ENCODE data around the gene FASTK.
"Not testable (repeated sequence)": the region's sequence is repeated elsewhere in the genome, so short reads cannot be mapped to it uniquely, and the experiment has no call there.

Gene FASTK

DNA sequence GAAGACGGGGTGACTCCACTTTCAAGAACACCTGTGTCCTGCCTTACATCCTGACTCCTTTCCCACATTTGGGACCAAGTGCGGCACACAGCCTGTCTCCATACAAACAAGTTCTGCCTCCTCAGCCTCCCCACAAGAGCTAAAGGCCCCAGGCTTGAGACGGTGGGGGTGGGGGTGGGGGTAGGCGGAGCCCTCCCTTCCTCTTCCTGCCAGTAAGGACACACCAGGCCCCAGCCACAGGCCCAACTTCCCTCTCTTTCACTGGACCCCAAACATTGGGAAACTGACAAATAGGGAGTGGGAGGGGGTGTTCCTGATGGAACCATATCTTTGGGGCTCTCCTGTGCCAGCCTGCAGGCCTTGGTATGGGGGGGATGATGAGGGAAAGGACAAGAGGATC is 27.5 kb downstream of the FASTK start:
- DNase-seq (ENCODE audit: low spot score) (no peak), FAIRE-seq (no peak)

DNA sequence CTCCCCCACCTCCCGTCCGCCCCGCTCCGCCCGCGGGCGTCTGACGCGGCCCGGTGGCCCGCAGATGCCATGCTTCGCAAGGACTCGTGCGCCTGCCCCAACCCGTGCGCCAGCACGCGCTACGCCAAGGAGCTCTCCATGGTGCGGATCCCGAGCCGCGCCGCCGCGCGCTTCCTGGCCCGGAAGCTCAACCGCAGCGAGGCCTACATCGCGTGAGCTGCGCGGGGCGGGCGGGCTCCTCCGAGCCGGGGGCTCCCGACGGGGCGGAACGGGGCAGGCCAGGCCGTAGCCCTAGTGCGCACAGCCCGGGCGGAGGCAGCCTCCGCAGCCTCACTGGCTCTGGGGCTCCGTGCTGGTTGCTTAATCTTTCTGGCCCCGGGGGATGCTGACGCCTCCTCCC is 29.5 kb downstream of the FASTK start:
- no peak for FAIRE-seq

DNA sequence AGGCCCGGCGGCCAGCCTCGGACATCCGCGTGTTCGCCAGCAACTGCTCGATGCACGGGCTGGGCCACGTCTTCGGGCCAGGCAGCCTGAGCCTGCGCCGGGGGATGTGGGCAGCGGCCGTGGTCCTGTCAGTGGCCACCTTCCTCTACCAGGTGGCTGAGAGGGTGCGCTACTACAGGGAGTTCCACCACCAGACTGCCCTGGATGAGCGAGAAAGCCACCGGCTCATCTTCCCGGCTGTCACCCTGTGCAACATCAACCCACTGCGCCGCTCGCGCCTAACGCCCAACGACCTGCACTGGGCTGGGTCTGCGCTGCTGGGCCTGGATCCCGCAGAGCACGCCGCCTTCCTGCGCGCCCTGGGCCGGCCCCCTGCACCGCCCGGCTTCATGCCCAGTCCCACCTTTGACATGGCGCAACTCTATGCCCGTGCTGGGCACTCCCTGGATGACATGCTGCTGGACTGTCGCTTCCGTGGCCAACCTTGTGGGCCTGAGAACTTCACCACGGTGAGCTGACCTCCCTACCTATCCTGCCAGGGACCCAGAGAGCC is 31.6 kb downstream of the FASTK start:
- no peak for FAIRE-seq
- no peak for DNase-seq (ENCODE audit: low spot score)

More for the DNA sequence above, 29.5 kb downstream of the FASTK start:
- no peak for DNase-seq (ENCODE audit: low spot score)

DNA sequence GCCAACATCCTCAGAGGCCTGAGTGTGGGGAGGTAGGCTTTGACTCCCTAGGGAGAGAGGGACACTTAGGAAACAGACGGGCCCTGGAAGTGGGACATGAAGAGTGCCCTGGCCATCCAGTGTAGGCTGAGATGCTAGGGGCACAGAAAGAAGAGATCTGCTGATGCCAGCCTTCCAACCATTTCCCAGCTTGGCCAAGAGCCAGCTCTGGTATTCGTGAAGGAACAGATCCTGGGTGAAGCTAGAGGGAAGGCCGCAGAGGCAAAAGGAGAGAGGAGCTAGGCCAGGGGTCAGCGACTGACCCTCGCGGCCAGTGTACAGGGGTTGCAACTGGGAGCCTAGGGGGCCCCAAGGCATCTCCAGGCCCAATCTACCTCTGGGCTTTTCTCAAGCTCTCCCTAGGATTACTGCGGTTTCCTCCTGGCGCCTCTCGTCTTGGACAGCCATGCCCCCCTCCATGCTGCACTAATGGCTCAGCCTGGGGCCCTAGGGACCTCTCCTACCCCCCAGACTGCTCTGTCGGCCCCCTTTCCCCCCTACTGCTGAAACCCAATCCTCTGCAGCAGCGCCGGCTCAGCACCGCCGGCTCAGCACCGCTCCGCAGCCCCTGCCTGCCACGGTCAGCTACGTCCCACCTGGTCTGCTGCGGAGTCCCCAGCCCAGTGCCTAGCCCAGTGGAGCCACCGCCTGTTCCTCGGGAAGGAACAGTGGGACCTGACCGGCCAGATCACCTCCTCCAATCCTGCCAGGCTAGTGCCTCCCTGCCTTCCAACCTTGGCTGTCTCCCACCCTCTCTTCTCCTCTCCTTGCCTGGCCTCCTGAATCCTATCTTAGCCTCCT is 32.4 kb downstream of the FASTK start, which contains the start of gene ASIC3:
ASIC3 (plus strand) TSS at position 556 of the 840 bp plus-strand sequence. CDS start 355 bp downstream, outside the sequence.
- DNase-seq (ENCODE audit: low spot score) (no peak), FAIRE-seq (no peak)

DNA sequence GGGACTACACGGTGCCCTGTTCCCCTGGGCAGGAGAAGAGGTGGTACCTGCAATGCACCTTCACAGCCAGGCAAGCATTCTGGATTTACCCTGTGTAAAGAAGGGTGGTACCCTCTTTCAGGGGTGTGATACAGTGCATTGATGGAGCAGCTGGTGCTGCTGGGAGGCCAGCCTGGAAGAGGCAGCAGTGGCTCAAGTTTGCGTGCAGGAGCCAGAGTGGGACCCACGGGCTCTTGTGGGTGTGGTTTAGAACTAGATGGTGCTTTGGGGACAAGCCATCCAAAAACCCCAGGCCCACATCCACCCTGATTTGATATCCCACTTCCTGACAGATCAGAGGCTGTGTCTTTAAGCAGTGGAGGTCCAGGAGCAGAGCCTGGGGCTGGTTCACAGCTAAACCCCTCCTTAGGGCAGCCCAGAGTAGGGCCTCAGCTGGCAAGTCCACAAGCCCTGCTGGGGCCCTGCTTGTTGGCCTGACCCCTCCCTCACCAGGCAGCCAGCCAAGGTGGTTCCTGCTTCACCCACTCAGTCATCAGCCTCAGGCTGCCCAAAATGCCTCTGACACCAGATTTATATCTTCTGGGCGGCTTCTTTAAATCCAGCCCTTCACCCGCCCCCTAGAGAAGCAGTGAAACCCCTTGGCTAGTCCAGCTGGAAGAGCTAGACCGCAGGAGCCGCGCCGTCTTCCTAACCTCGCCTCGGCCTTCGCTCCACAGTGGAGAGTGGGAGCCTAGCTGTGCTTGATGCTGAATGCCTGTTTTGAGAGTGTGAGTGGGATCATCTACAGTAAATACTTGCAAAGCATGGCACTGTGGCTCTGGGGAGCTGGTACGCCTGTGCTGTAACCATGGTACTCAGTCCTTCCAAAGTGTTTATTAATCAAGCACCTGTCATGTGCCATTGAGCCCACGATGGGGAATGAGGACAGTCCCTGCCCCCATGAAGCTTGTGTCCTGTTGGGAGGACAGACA is 33.7 kb downstream of the FASTK start:
- no peak for FAIRE-seq
- DNase-seq (ENCODE audit: low spot score) = peak; percentile 3

DNA sequence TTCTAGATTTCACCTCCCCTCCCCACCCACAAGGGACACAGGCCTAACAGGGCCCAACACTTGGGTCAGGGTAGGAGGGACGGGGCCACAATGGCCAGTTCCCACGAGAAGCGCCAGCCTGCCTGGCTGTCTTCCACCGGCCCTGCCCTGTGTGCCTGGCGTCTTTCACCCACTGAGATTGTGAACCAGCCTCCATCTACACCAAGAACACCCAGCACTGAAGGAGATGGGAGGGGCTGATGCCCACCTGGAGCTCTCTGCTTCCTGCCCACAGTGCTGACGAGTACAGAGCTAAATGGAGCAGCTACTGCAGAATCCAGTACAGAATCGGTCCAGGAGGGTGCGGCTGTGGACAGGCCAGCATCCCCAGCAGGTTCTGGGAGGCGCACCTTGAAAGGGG is 34.6 kb downstream of the FASTK start:
- no peak for FAIRE-seq
- DNase-seq (ENCODE audit: low spot score) = no peak

DNA sequence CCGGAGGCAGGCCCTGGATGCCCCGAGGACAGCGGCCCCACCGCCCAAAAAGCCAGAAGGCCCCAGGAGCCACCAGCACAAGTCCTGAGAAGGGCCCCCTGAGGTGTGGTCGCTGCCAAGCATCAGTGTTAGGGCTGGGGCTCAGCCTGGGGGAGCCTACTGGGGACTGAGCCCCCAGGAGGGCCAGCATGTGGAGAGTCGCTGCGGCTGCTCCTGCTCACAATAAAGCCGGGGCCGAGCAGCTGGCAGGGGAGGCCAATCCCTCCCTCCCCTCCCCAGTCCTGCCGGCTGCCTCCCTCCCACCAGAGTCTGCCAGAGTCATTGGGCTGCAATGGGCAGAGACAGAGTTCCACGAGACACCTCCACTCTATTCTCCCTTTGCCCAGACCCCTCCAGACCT is 35.3 kb downstream of the FASTK start:
- DNase-seq (ENCODE audit: low spot score) (no peak), FAIRE-seq (no peak)

DNA sequence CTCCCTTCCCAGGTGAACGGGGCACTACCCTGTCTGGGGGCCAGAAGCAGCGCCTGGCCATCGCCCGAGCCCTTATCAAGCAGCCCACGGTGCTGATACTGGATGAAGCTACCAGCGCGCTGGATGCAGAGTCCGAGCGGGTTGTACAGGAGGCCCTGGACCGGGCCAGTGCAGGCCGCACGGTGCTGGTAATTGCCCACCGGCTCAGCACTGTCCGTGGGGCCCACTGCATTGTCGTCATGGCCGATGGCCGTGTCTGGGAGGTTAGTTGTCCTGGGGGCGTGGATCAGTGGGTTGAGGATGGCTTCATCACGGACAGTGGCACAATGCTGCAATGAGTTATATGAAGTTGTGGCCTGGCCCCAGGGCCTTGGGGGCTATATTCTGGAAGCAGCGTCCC is 36.6 kb downstream of the FASTK start:
- FAIRE-seq (no peak), DNase-seq (ENCODE audit: low spot score) (no peak)

DNA sequence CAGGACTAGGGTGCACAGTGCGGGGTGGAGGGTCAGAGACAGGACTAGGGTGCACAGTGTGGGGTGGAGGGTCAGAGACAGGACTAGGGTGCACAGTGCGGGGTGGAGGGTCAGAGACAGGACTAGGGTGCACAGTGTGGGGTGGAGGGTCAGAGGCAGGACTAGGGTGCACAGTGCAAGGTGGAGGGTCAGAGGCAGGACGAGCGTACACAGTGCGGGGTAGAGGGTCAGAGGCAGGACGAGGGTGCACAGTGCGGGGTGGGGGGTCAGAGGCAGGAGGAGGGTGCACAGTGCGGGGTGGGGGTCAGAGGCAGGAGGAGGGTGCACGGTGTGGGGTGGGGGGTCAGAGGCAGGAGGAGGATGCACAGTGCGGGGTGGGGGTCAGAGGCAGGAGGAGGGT is 37.2 kb downstream of the FASTK start:
- not testable (repeated sequence) for DNase-seq (ENCODE audit: low spot score)

DNA sequence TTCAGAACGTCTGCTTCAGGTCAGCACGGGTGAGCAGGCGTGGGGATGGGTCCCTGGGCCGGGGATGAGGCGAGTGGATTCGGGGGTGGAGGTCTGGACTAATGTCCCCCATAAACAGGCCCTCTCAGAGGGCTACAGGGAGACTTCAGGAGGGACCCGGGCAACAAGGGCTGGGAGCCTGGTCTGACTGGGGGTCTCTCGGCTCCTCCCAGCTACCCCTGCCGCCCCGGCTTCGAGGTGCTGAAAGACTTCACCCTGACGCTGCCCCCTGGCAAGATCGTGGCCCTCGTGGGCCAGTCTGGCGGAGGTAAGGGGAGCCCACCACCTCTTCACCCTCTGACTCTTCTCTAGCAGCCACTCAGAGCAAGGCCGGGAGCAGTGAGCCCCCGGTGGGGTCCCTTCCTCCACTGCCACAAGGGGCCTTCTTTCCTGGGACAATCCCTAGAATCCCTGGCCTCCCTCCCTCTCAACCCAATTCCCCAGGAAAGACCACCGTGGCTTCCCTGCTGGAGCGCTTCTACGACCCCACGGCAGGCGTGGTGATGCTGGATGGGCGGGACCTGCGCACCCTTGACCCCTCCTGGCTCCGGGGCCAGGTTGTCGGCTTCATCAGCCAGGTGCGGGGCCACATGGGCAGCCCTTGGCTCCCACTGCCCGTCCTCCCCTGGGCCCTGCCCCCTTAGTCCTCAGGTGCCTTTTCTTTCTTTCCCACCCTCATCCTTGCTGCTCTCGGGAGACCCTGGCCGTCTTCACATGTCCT is 39.8 kb downstream of the FASTK start:
- FAIRE-seq (no peak), DNase-seq (ENCODE audit: low spot score) (no peak)

More for the DNA sequence above, 37.2 kb downstream of the FASTK start:
- FAIRE-seq = not testable (repeated sequence)

DNA sequence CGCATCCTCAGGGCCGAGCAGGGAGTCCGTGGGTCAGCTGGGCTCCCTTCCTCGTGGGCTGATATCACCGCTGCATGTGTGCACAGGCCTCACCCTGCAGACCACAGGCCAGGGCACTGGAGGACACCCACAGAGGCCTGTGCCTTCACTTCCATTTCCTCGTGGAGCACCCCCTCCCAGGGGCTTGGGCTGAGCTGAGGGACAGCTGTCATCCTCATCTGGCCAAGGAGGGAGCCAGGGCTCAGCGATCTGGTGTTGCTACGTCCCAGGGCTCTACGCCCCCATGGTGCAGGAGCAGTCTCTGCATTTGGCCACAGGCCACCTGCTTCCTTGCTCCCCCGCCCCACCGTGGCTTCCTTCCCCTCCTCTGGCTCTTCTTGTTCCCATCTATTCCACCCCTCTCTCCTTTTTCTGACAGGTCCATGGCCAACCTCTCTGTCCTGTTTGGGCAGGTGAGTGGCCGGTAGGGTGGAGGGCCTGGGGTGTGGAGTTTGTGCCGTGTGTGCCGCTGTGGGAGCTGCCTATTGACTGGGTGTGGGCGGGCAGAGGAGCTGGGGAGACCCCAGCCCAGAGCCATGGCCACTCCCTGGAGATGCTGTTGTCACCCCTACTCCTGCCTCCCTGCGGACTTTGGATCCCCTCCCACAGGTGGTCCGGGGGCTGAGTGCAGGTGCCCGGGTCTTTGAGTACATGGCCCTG is 40.6 kb downstream of the FASTK start:
- DNase-seq (ENCODE audit: low spot score) = no peak
- FAIRE-seq = no peak

DNA sequence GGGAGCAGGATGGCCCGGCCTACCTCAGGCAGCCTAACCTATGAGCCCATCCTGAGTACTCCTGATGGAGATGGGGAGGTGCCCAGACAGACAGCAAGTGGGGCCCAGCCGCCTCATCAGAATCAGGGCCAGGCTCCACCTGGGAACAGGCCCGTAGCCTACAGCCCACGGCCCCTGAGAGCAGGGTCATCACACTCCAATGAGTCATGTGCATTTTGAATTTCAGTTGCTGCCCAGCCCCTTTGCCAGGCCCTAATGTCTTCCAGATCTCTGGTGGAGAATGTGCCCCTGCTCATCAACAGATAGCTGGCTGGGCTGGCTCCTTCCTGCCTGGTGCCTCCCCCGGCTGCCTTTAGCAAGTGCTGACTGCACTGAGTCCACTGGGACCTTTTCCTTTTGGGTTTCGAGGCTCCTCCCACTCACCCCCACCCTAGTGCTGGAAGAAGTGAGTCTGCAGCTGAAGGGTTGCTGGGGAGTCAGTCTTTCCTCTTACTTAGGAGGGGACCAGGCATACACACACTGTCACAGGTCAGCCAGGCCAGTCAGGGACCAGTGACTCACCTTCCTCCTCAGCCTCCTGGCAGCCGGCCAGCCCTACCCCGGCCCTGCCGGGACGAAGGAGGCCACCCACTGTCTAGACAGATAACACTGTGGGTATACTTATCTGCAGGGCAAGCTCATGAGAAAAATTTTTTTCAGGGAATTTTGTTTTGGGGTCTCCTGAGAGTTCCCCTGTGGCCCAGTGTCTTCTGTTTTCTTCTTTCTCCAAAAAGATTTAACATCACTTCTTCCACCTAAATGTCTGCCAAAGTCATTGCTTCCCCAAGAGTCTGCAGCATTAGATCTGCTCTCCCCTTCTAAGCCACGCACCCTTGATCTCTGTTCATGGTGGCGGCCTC is 41.4 kb downstream of the FASTK start:
- FAIRE-seq (peak; percentile 98), DNase-seq (ENCODE audit: low spot score) (peak; percentile 100)

DNA sequence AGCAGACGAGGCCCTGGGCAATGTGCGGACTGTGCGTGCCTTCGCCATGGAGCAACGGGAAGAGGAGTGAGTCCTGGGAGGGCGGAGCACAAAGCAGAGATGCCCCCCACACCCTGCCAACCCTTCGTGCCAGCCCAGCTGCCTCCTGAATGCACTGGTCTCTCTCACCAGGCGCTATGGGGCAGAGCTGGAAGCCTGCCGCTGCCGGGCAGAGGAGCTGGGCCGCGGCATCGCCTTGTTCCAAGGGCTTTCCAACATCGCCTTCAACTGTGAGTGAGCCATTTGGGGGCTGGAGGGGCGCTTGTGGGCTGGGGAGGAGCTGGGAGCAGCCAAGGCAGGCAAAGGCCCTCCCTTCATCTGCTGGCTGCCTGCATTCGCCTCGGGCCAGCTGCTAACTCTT is 44.7 kb downstream of the FASTK start:
- FAIRE-seq (no peak), DNase-seq (ENCODE audit: low spot score) (no peak)

DNA sequence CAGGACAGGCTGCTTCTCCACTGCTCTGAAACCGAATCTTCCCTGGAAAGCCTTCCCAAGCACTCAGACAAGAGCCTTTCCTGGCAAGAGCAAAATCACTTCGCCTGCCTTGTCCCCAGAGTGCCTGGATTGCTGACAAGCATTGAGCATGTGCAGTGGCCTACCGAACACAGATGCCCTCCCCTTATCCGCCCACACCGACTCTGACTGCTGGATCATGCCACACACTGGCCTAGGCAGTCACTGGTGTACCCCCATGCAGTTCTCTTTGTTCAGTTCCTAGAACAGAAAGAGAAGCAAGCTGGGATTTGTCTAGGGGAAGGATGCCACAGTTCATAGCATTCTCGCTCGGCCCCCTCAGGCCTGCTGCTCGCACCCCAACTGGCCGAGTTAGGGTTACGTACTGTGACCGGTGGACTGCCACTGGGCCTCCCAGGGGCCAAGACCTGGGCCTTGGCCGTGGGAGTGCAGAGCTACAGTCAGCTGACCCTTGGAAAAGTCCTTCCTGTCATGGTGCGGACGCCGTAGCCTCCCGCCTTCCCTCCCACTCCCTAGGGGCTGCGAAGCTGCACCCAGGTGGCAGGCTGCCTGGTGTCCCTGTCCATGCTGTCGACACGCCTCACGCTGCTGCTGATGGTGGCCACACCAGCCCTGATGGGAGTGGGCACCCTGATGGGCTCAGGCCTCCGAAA is 45.4 kb downstream of the FASTK start:
- FAIRE-seq (no peak), DNase-seq (ENCODE audit: low spot score) (no peak)

DNA sequence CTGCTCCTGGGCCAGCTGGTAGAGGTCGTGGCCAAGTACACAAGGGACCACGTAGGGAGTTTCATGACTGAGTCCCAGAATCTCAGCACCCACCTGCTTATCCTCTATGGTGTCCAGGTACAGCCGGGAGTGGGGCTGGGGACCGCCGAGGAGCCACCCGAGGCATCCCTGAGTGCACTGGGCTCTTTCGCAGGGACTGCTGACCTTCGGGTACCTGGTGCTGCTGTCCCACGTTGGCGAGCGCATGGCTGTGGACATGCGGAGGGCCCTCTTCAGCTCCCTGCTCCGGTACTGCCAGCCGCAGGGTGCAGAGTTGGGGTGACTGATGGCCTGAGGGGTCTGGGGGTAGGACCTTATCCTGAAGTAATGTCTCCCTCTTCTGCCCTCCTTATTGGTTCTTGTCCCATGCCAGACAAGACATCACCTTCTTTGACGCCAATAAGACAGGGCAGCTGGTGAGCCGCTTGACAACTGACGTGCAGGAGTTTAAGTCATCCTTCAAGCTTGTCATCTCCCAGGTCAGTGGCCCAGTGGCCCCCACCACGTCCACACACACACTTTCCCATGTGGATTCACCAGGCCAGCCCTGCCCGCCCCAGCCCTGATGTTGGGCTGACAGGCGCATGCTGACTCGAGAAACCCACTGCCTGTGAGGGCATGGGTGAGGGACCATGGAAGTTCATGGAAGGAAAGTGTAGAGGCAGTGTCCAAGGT is 46.1 kb downstream of the FASTK start:
- no peak for FAIRE-seq

DNA sequence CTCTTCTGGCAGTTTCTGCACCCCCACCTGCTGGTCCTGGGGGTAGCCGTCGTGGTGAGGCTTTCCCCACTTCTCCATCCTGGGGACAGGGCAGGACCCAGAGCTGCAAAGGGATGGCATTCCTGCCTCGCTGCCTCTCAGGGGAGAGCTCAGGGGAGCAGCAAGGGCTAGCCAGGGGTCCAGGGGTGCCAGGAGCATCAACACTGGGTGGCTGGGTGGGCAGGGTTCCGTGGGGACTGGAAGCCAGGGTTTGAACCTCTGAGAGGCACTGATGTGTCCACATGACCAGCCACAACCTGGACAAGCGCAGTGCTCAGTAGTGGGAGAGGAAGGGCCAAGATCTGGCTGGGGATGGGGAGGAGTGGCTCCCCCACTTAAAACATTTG is 46.8 kb downstream of the FASTK start:
- FAIRE-seq (no peak), DNase-seq (ENCODE audit: low spot score) (no peak)

More for the DNA sequence above, 46.1 kb downstream of the FASTK start:
- no peak for DNase-seq (ENCODE audit: low spot score)

DNA sequence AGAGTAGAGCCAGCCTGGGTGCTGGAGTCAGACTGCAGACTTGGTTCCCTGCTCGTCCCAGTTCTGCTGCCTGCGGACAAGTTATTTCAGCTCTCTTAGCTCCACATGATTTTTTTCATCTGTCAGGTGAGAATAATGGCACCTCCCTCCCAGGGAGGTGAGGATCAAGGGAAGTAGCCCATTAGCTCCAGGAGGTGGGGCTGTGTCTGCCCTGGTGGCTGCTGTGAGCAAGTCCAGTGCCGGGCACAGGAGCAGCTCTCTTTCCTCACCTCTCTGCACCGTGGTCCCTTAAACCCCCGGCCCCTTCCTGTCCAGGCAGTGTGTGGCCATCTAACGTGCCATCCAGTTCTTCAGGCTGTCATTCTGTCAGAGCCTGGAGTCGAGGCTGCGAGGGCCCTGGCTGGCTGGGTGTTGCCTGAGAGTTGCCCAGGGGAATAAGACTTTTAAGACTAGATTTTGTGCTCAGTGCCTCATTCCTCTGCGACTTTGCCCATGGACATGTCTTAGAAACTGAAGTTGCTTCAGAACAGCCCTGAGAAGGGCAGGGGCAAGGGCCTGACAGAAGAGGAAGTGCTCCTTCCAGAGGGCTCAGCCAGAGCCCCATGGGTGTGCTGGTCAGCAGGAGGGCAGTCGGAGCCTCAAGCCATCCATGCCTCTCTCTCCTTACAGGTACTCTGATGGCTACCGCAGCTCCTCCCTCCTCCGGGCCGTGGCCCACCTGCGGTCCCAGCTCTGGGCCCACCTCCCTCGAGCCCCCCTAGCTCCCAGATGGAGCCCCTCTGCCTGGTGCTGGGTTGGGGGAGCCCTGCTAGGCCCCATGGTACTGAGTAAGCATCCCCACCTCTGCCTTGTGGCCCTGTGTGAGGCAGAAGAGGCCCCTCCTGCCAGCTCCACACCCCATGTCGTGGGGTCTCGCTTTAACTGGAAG is 47.4 kb downstream of the FASTK start:
- FAIRE-seq (no peak), DNase-seq (ENCODE audit: low spot score) (no peak)

All from RCC 7860 (cell line).